Sigmoid colon (tissue), 7 donors: ENCODE measurements around the gene XRRA1. TPM values are rescaled to one million over a fixed set of nuclear protein-coding genes. Genes with fewer than 3 reads are reported as not detected.

ENCODE experiments used
- DNase-seq: peaks from one replicate; pipeline ENCODE4 v3.0.0-alpha.2; 2019
- H3K27ac ChIP-seq, 4 donors: fragments of 200-600 bp; sonication (generic); one replicate each; pipeline ENCODE4 v1.5.1; 2016 to 2019; ENCODE audit warnings: mild to moderate bottlenecking in 1 of 4
- H3K27me3 ChIP-seq, 3 donors: fragments of 200-600 bp; sonication (generic); one replicate each; pipeline ENCODE4 v1.5.1; 2019; ENCODE audit warnings: mild to moderate bottlenecking in 1 of 3
- H3K36me3 ChIP-seq, 4 donors: fragments of 200-600 bp; sonication (generic); one replicate each; pipeline ENCODE4 v1.5.1; 2016 to 2019
- H3K4me1 ChIP-seq, 4 donors: fragments of 200-600 bp; sonication (generic); one replicate each; pipeline ENCODE4 v1.5.1; 2017 to 2019
- H3K4me3 ChIP-seq, 4 donors: fragments of 200-600 bp; sonication (generic); one replicate each; pipeline ENCODE4 v1.5.1; 2017 to 2019; ENCODE audit warnings: mild to moderate bottlenecking in 2 of 4, moderate library complexity in 1 of 4
- H3K9me3 ChIP-seq, 4 donors: fragments of 200-600 bp in 3 of 4; sonication (generic) in 3 of 4; one replicate each; pipeline versions ENCODE4 v1.5.1 to v1.6.1; 2013 to 2019
- EP300 ChIP-seq, 4 donors: sonication (generic); formaldehyde crosslinking; IDR thresholded peaks; one replicate each; pipeline ENCODE4 v1.6.1; 2017; ENCODE audit warnings: antibody characterized with exemption in 4 of 4
- POLR2A ChIP-seq, 2 donors: fragments of 450-650 bp; IDR thresholded peaks; one replicate each; pipeline ENCODE4 v1.6.1; 2016; ENCODE audit warnings: antibody characterized with exemption in 2 of 2, mild to moderate bottlenecking in 2 of 2, moderate library complexity in 2 of 2
- POLR2AphosphoS5 ChIP-seq, 4 donors: sonication (generic); formaldehyde crosslinking; IDR thresholded peaks; one replicate each; pipeline ENCODE4 v1.6.1; 2017; ENCODE audit warnings: antibody characterized with exemption in 4 of 4
- WGBS, 2 donors: extraction: QIAGEN DNeasy Blood & Tissue Kit; methylation state at CpG; one replicate each; pipeline ENCODE4 v1.1.7; 2013; 5-methylcytosine and 5-hydroxymethylcytosine counted together
- intact Hi-C: fragments of 100-400 bp; cut with DNase I; formaldehyde crosslinking; loops from one replicate; pipeline ENCODE4 v1.15.1; 2023
- polyA plus RNA-seq, 3 donors: library from polyadenylated mRNA; stranded (reverse); fragments of 200-250 nt; gene quantifications; one replicate each; pipeline ENCODE4 v1.2.3, GENCODE V29; 2013
- small RNA-seq, 3 donors: library from RNA; depleted of rRNA; stranded (forward); fragments of <200 nt; gene quantifications; one replicate each; pipeline ENCODE3, GENCODE V24; 2016
- total RNA-seq, 4 donors: library from RNA; depleted of rRNA; stranded (reverse); fragments of >200 nt; gene quantifications; one replicate each; pipeline ENCODE4 v1.1.0, GENCODE V29; 2016
- TF ChIP-seq, protein P1 (sequence below), 4 experiments: fragments of 450-650 bp in 3 of 4; fragments of 200-600 bp in 1 of 4; IDR thresholded peaks; one replicate each; pipeline ENCODE4 v1.5.1; 2016 to 2019; ENCODE audit warnings: antibody characterized with exemption in 4 of 4, mild to moderate bottlenecking in 3 of 4, moderate library complexity in 2 of 4
- donor health status: healthy with polysubstance abuse.
- donor health status: Bipolar disorder and iron deficiency.
- donor health status: healthy.

Gene XRRA1
- total and polyA plus RNA-seq, 7 donors: under 0.01 to 27.3 (median 11.9) TPM

GRCh38 chr11:74815966-74816365 is 132.9 kb downstream of the XRRA1 start:
- H3K27ac ChIP-seq: no peak overlapping the region
- H3K27me3 ChIP-seq: no peaks in the 10 kb centered on the region
- H3K4me3 ChIP-seq: no peak overlapping the region
- H3K4me1 ChIP-seq: peaks cover 0 to 27% (median 20%) of the 10 kb centered on the region in 4 donors
- WGBS, 2 donors: 92 to 94% methylated on average over 3 of the region's 3 CpGs
- intact Hi-C loops: no loop called here
- H3K9me3 ChIP-seq: no peaks in the 10 kb centered on the region
- TF ChIP-seq EP300 (IDR thresholded peaks at IDR 0.05): no peak
- TF ChIP-seq POLR2A (IDR thresholded peaks at IDR 0.05): no peak
- peaks cover 0 to 39% (median 4%) of the 10 kb centered on the region in 4 donors for H3K36me3 ChIP-seq
- DNase-seq: no peak

GRCh38 chr11:74809801-74810200 is 139.1 kb downstream of the XRRA1 start:
- no peaks in the 10 kb centered on the region for H3K9me3 ChIP-seq
- peaks cover 0 to 27% (median 0%) of the 10 kb centered on the region in 4 donors for H3K36me3 ChIP-seq
- peaks cover 0 to 8% (median 2%) of the 10 kb centered on the region in 4 donors for H3K4me1 ChIP-seq
- no peak overlapping the region for H3K27ac ChIP-seq
- no peak overlapping the region for H3K4me3 ChIP-seq
- TF ChIP-seq POLR2AphosphoS5 (IDR thresholded peaks at IDR 0.05) (no peak), POLR2A (IDR thresholded peaks at IDR 0.05) (no peak), EP300 (IDR thresholded peaks at IDR 0.05) (no peak)
- TF ChIP-seq, protein P1, sequence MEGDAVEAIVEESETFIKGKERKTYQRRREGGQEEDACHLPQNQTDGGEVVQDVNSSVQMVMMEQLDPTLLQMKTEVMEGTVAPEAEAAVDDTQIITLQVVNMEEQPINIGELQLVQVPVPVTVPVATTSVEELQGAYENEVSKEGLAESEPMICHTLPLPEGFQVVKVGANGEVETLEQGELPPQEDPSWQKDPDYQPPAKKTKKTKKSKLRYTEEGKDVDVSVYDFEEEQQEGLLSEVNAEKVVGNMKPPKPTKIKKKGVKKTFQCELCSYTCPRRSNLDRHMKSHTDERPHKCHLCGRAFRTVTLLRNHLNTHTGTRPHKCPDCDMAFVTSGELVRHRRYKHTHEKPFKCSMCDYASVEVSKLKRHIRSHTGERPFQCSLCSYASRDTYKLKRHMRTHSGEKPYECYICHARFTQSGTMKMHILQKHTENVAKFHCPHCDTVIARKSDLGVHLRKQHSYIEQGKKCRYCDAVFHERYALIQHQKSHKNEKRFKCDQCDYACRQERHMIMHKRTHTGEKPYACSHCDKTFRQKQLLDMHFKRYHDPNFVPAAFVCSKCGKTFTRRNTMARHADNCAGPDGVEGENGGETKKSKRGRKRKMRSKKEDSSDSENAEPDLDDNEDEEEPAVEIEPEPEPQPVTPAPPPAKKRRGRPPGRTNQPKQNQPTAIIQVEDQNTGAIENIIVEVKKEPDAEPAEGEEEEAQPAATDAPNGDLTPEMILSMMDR (IDR thresholded peaks at IDR 0.05): no peak
- intact Hi-C loops: no loop called here
- no peak for DNase-seq
- no peaks in the 10 kb centered on the region for H3K27me3 ChIP-seq

- no peaks in the 10 kb centered on the region for H3K27me3 ChIP-seq
- no peak overlapping the region for H3K4me3 ChIP-seq
- H3K27ac ChIP-seq: no peak overlapping the region
- H3K9me3 ChIP-seq: no peaks in the 10 kb centered on the region
- H3K4me1 ChIP-seq: peaks cover 0 to 8% (median 2%) of the 10 kb centered on the region in 4 donors
- intact Hi-C loops: no loop called here
- TF ChIP-seq POLR2A (IDR thresholded peaks at IDR 0.05): no peak
- TF ChIP-seq, protein P1 (IDR thresholded peaks at IDR 0.05): no peak
- no peak for TF ChIP-seq EP300 (IDR thresholded peaks at IDR 0.05)
- TF ChIP-seq POLR2AphosphoS5 (IDR thresholded peaks at IDR 0.05): no peak
- 96 to 98% methylated on average over 3 of the region's 3 CpGs for WGBS, 2 donors
- no peak for DNase-seq
- H3K36me3 ChIP-seq: peaks cover 0 to 4% (median 0%) of the 10 kb centered on the region in 4 donors
Observed at GRCh38 chr11:74806267-74806666, 142.6 kb downstream of the XRRA1 start.

- intact Hi-C loops: no loop called here
- Histone ChIP-seq H3K27me3 (no peaks in the 10 kb centered on the region), H3K4me3 (no peak overlapping the region), H3K36me3 (peaks cover 9 to 31% (median 24%) of the 10 kb centered on the region in 4 donors), H3K9me3 (no peaks in the 10 kb centered on the region), H3K4me1 (peaks cover 0 to 11% (median 3%) of the 10 kb centered on the region in 4 donors), H3K27ac (no peak overlapping the region)
- DNase-seq: no peak
- 87 to 88% methylated on average over 9 of the region's 9 CpGs for WGBS, 2 donors
- TF ChIP-seq, protein P1 (IDR thresholded peaks at IDR 0.05): no peak
- TF ChIP-seq EP300 (IDR thresholded peaks at IDR 0.05) (no peak), POLR2AphosphoS5 (IDR thresholded peaks at IDR 0.05) (no peak), POLR2A (IDR thresholded peaks at IDR 0.05) (no peak)
Observed at GRCh38 chr11:74791333-74792100, 157.4 kb downstream of the XRRA1 start.

Small RNA genes within 50 kb of the gene (small RNA-seq; reads per million reads assigned to genes)
- 0 reads per million in 3 donors for gene RN7SL239P
- 0 reads per million in 3 donors for gene RNU6-216P

Other genes with a start within 250 kb of the XRRA1 start
- gene CHRDL2, start 217.7 kb downstream of the XRRA1 start, total RNA-seq: 10 to 100 TPM in 2 of 4 donors, 1 to 10 TPM in 2; 6.1 to 45.1 (median 14.4) TPM
- 10 to 100 TPM in 1 of 3 donors, 1 to 10 TPM in 1, not detected in 1; 9.6 to 43.9 TPM for gene CHRDL2, start 217.7 kb downstream of the XRRA1 start, polyA plus RNA-seq
- gene RNF169, start 200.2 kb downstream of the XRRA1 start, total RNA-seq: 10 to 100 TPM; 20.3 to 27.7 (median 22.5) TPM
- 1 to 10 TPM; 1.6 to 5.1 (median 1.8) TPM for gene RNF169, start 200.2 kb downstream of the XRRA1 start, polyA plus RNA-seq
- 10 to 100 TPM; 31.9 to 61.2 (median 47.2) TPM for gene SPCS2, start 175 bp upstream of the XRRA1 start, total RNA-seq
- gene SPCS2, start 175 bp upstream of the XRRA1 start, polyA plus RNA-seq: 100 to 1,000 TPM in 1 of 3 donors, 10 to 100 TPM in 2; 28.8 to 131 (median 46.5) TPM
- gene NEU3, start 39.8 kb upstream of the XRRA1 start, total RNA-seq: 10 to 100 TPM in 1 of 4 donors, 1 to 10 TPM in 3; 3.3 to 10.2 (median 4.8) TPM
- 1 to 10 TPM in 2 of 3 donors, under 1 TPM in 1; 0.60 to 7.0 (median 1.2) TPM for gene NEU3, start 39.8 kb upstream of the XRRA1 start, polyA plus RNA-seq
- not detected for gene OR2AT4, start 147.8 kb upstream of the XRRA1 start, total RNA-seq
- gene OR2AT4, start 147.8 kb upstream of the XRRA1 start, polyA plus RNA-seq: not detected
- 10 to 100 TPM; 19.4 to 31.7 (median 29.6) TPM for gene SLCO2B1, start 202.0 kb upstream of the XRRA1 start, total RNA-seq
- 10 to 100 TPM in 2 of 3 donors, 1 to 10 TPM in 1; 7.8 to 47.0 (median 22.4) TPM for gene SLCO2B1, start 202.0 kb upstream of the XRRA1 start, polyA plus RNA-seq